HG02885 (cell line): ENCODE data around the gene MYT1.

Experiments
- ATAC-seq: cut with Tn5 transposase; IDR thresholded peaks from one replicate; pipeline ENCODE4 v1.9.1; 2021; ENCODE audit warnings: mild to moderate bottlenecking; ENCODE audit not compliant: unreplicated experiment, poor library complexity

Gene MYT1

GRCh38 chr20:64188091-64188490, 23.8 kb downstream of the MYT1 start:
- ATAC-seq: no peak

- no peak for ATAC-seq
These were observed 24.7 kb downstream of the MYT1 start for GRCh38 chr20:64188682-64189529.

- ATAC-seq: no peak
These were observed 25.3 kb downstream of the MYT1 start for GRCh38 chr20:64189530-64189966.

GRCh38 chr20:64189986-64190385, 25.7 kb downstream of the MYT1 start:
- ATAC-seq: no peak

- no peak for ATAC-seq
These were observed 26.8 kb downstream of the MYT1 start for GRCh38 chr20:64191002-64191401.

- ATAC-seq: no peak
These were observed 28.2 kb downstream of the MYT1 start for GRCh38 chr20:64192406-64192805.

- ATAC-seq: no peak
These were observed 28.8 kb downstream of the MYT1 start for GRCh38 chr20:64193058-64193457.

GRCh38 chr20:64194269-64194668, 30.0 kb downstream of the MYT1 start:
- no peak for ATAC-seq

- no peak for ATAC-seq
These were observed 32.1 kb downstream of the MYT1 start for GRCh38 chr20:64196309-64196708.

- ATAC-seq: no peak
These were observed 32.6 kb downstream of the MYT1 start for GRCh38 chr20:64196847-64197306.

GRCh38 chr20:64198347-64198746, 34.1 kb downstream of the MYT1 start:
- ATAC-seq: no peak

- no peak for ATAC-seq
These were observed 35.1 kb downstream of the MYT1 start for GRCh38 chr20:64199395-64199794.

GRCh38 chr20:64200740-64201139, 36.5 kb downstream of the MYT1 start:
- ATAC-seq: no peak

- no peak for ATAC-seq
These were observed 37.4 kb downstream of the MYT1 start for GRCh38 chr20:64201653-64202052.

- no peak for ATAC-seq
These were observed 39.0 kb downstream of the MYT1 start for GRCh38 chr20:64203037-64203777.

GRCh38 chr20:64205611-64206026, 41.4 kb downstream of the MYT1 start:
- ATAC-seq: no peak

GRCh38 chr20:64206614-64207013, 42.4 kb downstream of the MYT1 start:
- no peak for ATAC-seq

GRCh38 chr20:64207641-64208590, 43.7 kb downstream of the MYT1 start:
- ATAC-seq: no peak

- ATAC-seq: no peak
These were observed 44.9 kb downstream of the MYT1 start for GRCh38 chr20:64209148-64209547.

- no peak for ATAC-seq
These were observed 46.6 kb downstream of the MYT1 start for GRCh38 chr20:64210656-64211369.
